ENCODE data around the gene NEDD4.
"Not testable (repeated sequence)": the region's sequence is repeated elsewhere in the genome, so short reads cannot be mapped to it uniquely, and the experiment has no call there.

DNA sequence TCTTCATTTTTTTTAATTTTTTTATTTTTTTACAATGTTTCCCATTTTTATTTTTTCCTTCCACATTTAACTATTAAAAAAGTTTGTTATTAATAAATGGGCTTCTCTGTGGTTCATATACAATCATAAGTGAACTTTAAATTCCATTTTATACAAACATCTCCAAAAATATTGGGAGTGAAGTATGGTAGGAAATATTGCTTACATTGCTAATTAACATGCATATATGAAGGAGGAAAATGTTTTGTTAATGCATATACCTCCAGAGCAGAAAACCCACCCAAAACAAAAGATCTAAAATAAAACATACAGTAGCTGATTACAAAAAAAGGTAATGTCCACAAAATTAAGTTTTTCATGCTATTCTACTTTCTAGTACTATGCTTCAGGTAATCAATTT, 9.9 kb upstream of the NEDD4 start:
- TF ChIP-seq TAF1 (IDR thresholded peaks at IDR 0.05; ENCODE audit: borderline replicate concordance, low read depth, low read length); JUND (IDR thresholded peaks at IDR 0.05); RXRA (IDR thresholded peaks at IDR 0.05; ENCODE audit: borderline replicate concordance, low read depth); NRF1 (IDR thresholded peaks at IDR 0.05; ENCODE audit: low read depth, low read length); FOXJ3 (CRISPR knock-in tag; IDR thresholded peaks at IDR 0.05); MEF2A (IDR thresholded peaks at IDR 0.05; ENCODE audit: borderline replicate concordance, low read depth); POLR2AphosphoS5 (IDR thresholded peaks at IDR 0.05; ENCODE audit: low read depth, low read length): not testable (repeated sequence)
- TF ChIP-seq, protein P1, sequence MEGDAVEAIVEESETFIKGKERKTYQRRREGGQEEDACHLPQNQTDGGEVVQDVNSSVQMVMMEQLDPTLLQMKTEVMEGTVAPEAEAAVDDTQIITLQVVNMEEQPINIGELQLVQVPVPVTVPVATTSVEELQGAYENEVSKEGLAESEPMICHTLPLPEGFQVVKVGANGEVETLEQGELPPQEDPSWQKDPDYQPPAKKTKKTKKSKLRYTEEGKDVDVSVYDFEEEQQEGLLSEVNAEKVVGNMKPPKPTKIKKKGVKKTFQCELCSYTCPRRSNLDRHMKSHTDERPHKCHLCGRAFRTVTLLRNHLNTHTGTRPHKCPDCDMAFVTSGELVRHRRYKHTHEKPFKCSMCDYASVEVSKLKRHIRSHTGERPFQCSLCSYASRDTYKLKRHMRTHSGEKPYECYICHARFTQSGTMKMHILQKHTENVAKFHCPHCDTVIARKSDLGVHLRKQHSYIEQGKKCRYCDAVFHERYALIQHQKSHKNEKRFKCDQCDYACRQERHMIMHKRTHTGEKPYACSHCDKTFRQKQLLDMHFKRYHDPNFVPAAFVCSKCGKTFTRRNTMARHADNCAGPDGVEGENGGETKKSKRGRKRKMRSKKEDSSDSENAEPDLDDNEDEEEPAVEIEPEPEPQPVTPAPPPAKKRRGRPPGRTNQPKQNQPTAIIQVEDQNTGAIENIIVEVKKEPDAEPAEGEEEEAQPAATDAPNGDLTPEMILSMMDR (IDR thresholded peaks at IDR 0.05): not testable (repeated sequence)
